IPS-18c (cell line): ENCODE results near the gene SF3B4.
A peak's percentile ranks its signal among the peaks of the same experiment; 100 is the strongest.

ENCODE experiments used
- H3K4me3 ChIP-seq: 2 replicates; pipeline ENCODE4 v1.7.0; 2013; ENCODE audit warnings: low read depth, mild to moderate bottlenecking, low read length, moderate library complexity; ENCODE audit not compliant: insufficient read depth
- H3K9me3 ChIP-seq: one replicate; pipeline ENCODE4 v1.6.1; 2013; ENCODE audit warnings: mild to moderate bottlenecking, low read length, moderate library complexity; ENCODE audit not compliant: control insufficient read depth, insufficient read depth

SF3B4 gene

GRCh38 chr1:149936992-149937705 lies 9.5 kb upstream of the SF3B4 start:
- Histone ChIP-seq H3K9me3 (peaks cover 4% of the 10 kb centered on the region), H3K4me3 (peak overlapping the region; percentile 25; the same call in 1 of the 2 replicates)

GRCh38 chr1:149936170-149936991 lies 8.8 kb upstream of the SF3B4 start, which contains the start of gene MTMR11:
Gene MTMR11 (minus strand): TSS chr1:149936879. CDS start chr1:149936647, 232 bp downstream.
- H3K4me3 ChIP-seq, result peak within 1 kb of the TSS; percentile 49

DNA sequence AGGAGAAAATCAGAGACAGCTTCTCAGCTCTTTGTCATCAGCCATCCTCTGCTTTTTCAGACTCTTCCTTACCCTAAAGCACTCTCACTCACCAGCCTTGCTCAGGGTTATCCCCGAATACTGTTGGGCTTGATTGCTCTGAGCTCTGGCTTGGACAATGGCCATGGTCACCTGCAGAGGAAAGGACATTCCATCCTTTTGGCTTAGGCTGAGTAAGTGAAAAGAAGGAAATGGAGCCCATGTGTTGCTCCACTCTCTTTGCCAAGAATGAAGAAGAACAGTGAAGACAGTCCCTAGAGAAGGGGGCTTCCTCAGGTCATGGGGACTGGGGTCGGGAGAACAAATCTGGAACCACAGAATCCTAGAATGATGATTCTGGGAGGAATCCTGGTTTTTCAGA lies 6.8 kb upstream of the SF3B4 start:
- no peak overlapping the region for H3K4me3 ChIP-seq

More at GRCh38 chr1:149936170-149936991, 8.8 kb upstream of the SF3B4 start, which contains the start of gene MTMR11:
- H3K9me3 ChIP-seq, result peaks cover 4% of the 10 kb centered on the region

GRCh38 chr1:149933208-149933607 lies 5.6 kb upstream of the SF3B4 start:
- Histone ChIP-seq H3K4me3 (no peak overlapping the region), H3K9me3 (peaks cover 4% of the 10 kb centered on the region)

More for the DNA sequence above, 6.8 kb upstream of the SF3B4 start:
- H3K9me3 ChIP-seq, result peaks cover 4% of the 10 kb centered on the region

DNA sequence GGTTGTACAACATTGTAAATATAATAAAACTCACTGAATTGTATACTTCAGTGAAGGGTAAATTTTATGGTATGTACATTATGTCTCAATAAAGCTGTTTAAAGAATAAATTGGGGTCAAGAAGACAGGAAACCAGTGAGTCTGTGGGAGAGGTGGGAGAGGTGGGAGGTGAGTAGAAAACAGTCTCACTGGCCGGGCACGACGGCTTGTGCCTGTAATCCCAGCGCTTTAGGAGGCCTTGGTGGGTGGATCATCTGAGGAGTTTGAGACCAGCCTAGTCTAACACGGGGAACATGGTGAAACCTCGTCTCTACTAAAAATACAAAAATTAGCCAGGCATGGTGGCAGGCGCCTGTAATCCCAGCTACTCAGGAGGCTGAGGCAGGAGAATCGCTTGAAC lies 4.9 kb upstream of the SF3B4 start:
- Histone ChIP-seq H3K9me3 (no peaks in the 10 kb centered on the region), H3K4me3 (no peak overlapping the region)

- Histone ChIP-seq H3K4me3 (no peak overlapping the region), H3K9me3 (no peaks in the 10 kb centered on the region)
Measured at GRCh38 chr1:149931212-149931790, 3.7 kb upstream of the SF3B4 start.

- H3K9me3 ChIP-seq, result no peaks in the 10 kb centered on the region
- H3K4me3 ChIP-seq, result no peak overlapping the region
Measured at GRCh38 chr1:149929856-149930255, 2.3 kb upstream of the SF3B4 start.

DNA sequence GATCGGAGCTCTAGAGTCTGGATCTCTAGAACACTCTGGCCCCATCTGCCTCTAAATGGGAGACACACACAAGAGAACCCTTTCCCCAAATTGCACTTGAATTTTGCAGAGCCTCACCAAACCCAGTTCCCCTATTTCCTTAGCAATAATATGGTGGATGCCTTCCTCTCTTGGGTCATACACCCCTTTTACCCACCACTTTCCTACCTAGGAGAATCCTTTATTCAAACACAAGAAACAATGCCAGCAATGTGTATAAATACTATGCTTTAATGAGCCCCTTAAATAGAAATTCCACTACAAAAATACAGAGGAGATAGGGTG lies 760 bp upstream of the SF3B4 start:
- peak overlapping the region; percentile 80; the same call in 1 of the 2 replicates for H3K4me3 ChIP-seq
- no peaks in the 10 kb centered on the region for H3K9me3 ChIP-seq

DNA sequence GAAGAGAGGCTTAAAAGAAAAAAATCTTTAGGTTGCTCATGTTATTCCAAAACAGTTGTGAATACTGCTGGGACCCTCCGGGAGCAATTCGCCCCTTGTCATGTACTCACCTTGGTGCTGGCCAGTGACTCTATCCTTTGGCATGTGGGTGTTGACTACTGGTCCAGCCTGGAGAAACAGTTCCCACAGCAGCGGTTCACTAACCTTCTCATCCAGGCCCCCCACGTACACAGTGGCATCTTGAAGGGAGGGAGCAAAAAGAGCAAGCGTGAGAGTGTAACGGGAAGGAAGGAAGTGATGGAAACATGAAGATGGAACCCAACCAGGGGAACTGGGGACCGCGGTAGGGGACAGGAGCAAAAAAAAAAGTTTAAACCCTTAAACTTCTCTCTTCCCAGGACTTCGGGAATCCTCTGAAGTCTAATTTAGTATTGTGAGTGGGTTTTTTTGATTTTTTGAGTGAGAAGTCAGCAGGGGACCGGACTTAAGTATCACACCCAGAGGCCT lies 494 bp downstream of the SF3B4 start:
- Histone ChIP-seq H3K4me3 (peak overlapping the region; percentile 80), H3K9me3 (no peaks in the 10 kb centered on the region)

- H3K9me3 ChIP-seq, result no peaks in the 10 kb centered on the region
- 0 out of 2 replicates have a peak overlapping the region, but pooled peaks have one; percentile 80 for H3K4me3 ChIP-seq
Measured at GRCh38 chr1:149926296-149926695, 1.3 kb downstream of the SF3B4 start.

DNA sequence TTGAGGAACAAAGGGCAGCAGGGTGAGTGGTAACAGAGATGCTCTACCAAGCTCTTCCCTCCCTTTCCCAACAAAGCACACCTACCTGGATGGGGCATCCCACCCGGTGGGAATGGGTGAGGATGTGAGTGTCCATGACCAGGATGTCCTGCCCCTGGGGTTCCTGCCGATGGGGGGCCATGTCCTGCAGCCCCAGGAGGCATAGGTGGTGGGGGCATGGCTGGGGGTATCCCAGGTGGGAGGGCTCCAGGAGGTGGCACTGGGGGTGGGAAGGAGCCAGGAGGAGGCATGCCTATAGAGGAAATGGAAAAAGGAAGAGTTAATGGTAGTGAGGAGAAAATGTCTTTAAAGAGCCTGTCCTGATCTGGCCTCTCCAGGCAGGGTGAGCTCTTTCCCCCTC lies 1.9 kb downstream of the SF3B4 start:
- H3K4me3 ChIP-seq, result no peak overlapping the region
- H3K9me3 ChIP-seq, result no peaks in the 10 kb centered on the region

DNA sequence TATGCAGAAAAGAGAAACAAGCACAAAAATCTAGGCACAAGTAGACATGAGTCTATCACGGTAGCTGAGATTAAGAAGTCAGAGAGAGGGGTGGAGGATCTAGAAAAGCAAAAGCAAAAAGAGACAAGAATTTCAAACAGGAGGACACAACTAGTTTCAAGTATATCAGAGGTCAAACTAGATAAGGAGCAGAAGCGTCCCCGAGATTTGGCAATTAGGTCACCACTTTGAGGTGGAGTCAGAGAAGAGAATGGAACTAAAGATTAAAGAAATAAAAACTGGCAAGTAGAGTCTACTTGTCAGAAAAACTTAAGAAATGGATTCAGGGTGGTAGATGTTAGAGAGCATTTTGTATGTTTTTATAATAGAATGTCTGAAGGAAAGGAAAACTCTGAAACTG lies 2.3 kb downstream of the SF3B4 start:
- H3K4me3 ChIP-seq, result no peak overlapping the region

DNA sequence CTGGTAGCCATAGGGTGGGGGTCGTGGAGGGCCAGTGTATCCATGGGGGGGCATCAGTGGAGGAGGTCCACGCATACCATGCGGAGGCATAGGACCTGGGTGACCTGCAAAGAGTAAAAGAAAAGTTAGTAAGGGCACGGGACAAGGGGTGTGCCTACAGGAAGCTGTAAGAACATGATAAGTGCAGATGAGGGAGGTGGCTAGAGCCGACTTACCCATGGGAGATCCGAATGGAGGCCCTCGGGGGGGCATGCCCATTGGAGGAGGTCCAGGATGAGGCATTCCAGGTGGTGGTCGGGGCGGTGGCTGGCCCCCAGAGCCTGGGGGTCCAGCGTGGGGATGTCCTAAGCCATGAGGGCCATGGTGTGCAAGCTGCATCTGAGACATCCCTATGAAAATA lies 4.0 kb downstream of the SF3B4 start:
- Histone ChIP-seq H3K9me3 (no peaks in the 10 kb centered on the region), H3K4me3 (no peak overlapping the region)

More for the DNA sequence above, 2.3 kb downstream of the SF3B4 start:
- H3K9me3 ChIP-seq, result no peaks in the 10 kb centered on the region

DNA sequence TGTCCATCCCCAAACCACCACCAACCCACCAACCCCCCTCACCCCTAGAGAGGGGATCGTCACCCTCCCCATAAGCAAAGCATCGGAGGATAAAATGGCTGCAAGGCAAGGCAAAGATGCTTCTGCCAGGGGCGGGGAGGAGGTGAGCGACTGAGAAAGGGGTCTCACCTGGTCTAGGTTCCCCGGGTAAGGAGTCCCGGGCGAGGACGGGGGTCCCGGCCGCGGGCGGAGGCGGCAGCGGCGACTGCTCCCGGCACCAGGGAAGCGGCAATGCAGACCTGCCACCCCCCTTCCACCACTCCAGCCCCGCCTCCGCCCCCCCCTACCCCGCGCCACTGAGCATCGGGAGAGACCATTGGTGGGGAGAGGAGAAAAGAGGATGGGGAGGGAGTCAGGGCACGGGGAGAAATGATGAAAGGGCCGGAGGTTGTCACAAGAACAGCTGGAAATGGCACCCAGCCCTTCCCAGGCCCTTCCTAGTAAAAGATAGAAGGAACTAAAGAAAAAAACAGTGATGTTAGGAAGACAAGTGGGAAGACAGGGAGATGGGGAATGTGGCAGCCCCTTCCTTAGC lies 9.9 kb downstream of the SF3B4 start, which contains the start of gene SV2A:
SV2A (minus strand) TSS at position 274 of the 574 bp plus-strand sequence. CDS start 4,004 bp downstream, outside the sequence.
- peak within 1 kb of the TSS; percentile 88 for H3K4me3 ChIP-seq
- H3K9me3 ChIP-seq, result no peaks in the 10 kb centered on the region

DNA sequence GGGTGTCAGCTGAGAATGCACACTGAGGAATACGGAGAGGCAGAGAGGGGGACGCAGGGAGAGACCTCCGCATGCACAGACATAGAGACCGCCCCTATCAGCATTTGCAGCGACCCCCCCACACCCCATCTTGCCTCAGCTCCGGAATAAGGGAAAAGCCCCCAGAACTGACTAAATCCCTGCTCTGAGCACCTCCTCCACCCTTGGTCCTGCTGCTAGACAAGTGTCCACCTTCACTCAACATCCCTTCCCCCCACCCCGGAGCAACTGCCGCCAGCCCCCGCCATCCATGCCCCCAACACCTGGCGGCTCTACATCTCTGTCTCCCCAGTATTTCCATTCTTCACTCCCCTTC lies 10.7 kb downstream of the SF3B4 start:
- Histone ChIP-seq H3K9me3 (no peaks in the 10 kb centered on the region), H3K4me3 (peak overlapping the region; percentile 88)

GRCh38 chr1:149916193-149916897 lies 11.3 kb downstream of the SF3B4 start:
- Histone ChIP-seq H3K4me3 (peak overlapping the region; percentile 88), H3K9me3 (no peaks in the 10 kb centered on the region)
